ENCODE measurements around the gene EWSR1.
"Not testable (repeated sequence)": the region's sequence is repeated elsewhere in the genome, so short reads cannot be mapped to it uniquely, and the experiment has no call there.

The EWSR1 gene

DNA sequence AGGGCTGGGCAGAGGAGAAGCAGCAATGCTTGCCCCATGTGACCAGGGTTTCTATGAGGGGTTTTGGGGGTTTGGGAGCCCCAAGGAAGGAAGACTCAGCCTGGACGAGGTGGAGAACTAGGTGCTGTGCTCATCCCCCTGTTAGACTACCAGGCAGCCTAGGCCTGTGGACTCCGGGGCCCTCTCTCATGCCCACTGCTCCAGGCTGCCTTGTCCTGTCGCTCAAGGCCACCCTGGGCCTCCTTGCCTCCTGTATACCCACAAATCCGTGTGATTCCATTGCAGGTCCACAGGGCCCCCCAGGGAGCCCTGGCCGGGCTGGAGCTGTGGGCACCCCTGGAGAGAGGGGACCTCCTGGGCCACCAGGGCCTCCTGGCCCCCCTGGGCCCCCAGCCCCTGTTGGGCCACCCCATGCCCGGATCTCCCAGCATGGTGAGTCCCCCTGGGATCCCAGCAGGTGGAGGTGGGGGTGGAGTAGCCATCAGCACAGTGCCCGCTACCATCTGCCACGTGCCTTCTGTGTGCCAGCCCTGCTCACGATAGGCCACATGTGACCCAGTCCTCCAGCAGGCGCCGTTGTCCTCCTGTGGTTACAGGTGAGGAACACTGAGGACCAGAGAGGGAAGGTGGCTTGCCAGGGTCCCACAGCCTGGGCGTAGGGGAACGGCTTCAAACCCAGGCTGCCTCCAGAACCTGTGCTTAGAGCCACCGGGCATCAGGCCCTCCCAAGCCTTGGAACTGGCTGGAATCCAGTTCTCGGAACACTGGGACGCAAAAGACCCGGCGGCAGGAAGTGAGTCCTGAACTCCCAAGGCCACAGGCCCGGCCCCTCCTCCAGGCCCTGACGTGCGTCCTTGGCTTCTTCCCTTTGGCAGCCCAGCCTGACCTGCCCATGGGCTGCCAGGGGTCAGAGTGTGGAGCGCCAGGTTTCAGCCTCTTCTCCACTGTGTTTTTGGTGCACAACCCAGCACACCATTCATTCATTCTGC lies 35.8 kb upstream of the EWSR1 start:
- H3K4me3 ChIP-seq (ENCODE audit: low read length) = no peak overlapping the region
- peaks cover 12% of the 10 kb centered on the region for H3K9me3 ChIP-seq (ENCODE audit: control insufficient read depth, low read length)
- DNase-seq (ENCODE audit: low read depth) = no peak
- no peak overlapping the region for H3K9ac ChIP-seq (ENCODE audit: low read length)
- no peaks in the 10 kb centered on the region for H3K4me1 ChIP-seq (ENCODE audit: control insufficient read depth, insufficient read depth, low read length)
- H3K27me3 ChIP-seq (replicated peaks; ENCODE audit: control insufficient read depth, insufficient read depth, low read length) = peaks cover 10% of the 10 kb centered on the region
- no peaks in the 10 kb centered on the region for H3K36me3 ChIP-seq (ENCODE audit: control insufficient read depth, insufficient read depth, low read length, severe bottlenecking)

DNA sequence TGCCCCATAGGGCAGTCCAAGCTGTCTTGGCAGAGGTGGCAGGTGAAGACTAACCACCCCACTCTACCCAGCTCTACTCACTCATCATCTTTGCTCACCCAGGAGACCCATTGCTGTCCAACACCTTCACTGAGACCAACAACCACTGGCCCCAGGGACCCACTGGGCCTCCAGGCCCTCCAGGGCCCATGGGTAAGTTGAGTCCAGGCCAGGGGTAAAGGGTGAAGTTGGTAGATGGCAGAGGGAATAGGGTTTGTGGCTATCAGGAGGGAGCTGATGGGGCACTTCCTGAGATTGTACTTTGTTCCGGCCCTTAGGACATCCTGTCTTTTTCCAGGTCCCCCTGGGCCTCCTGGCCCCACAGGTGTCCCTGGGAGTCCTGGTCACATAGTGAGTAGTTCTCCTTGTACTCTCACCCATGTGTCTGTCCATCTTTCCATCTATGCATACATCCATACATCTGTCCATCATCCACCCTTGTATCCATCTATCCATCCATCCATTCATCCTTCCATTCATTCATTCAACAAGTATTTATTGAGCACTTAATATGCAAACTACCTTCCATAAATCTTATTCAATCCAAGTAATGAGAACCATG lies 34.7 kb upstream of the EWSR1 start:
- Histone ChIP-seq H3K36me3 (ENCODE audit: control insufficient read depth, insufficient read depth, low read length, severe bottlenecking) (no peaks in the 10 kb centered on the region), H3K27me3 (replicated peaks; ENCODE audit: control insufficient read depth, insufficient read depth, low read length) (peaks cover 10% of the 10 kb centered on the region), H3K4me1 (ENCODE audit: control insufficient read depth, insufficient read depth, low read length) (no peaks in the 10 kb centered on the region), H3K9me3 (ENCODE audit: control insufficient read depth, low read length) (peaks cover 12% of the 10 kb centered on the region), H3K4me3 (ENCODE audit: low read length) (no peak overlapping the region), H3K9ac (ENCODE audit: low read length) (no peak overlapping the region)
- DNase-seq (ENCODE audit: low read depth) = no peak

DNA sequence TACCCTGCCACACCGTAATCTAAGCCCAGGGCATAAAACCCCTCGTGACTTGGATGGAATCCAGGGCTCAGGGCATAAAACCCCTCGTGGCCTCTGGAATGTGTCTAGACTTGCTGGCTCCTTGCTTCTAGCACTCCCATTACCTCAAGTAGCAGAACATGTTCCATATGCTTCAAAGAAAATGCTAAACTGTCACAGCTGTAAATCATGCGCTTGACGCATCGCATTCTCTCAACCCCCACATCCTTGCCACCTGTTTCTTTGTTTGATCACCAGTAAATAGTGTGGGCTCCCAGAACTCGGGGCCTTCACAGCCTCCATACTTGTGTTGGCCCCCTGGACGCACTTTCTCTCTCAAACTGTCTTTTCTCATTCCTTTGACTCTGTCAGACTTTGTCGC lies 27.6 kb upstream of the EWSR1 start:
- H3K4me3 ChIP-seq (ENCODE audit: low read length); DNase-seq (ENCODE audit: low read depth); H3K36me3 ChIP-seq (ENCODE audit: control insufficient read depth, insufficient read depth, low read length, severe bottlenecking); H3K4me1 ChIP-seq (ENCODE audit: control insufficient read depth, insufficient read depth, low read length); H3K9ac ChIP-seq (ENCODE audit: low read length): not testable (repeated sequence)
- Histone ChIP-seq H3K27me3 (replicated peaks; ENCODE audit: control insufficient read depth, insufficient read depth, low read length) (peaks cover 23% of the 10 kb centered on the region), H3K9me3 (ENCODE audit: control insufficient read depth, low read length) (peaks cover 34% of the 10 kb centered on the region)

DNA sequence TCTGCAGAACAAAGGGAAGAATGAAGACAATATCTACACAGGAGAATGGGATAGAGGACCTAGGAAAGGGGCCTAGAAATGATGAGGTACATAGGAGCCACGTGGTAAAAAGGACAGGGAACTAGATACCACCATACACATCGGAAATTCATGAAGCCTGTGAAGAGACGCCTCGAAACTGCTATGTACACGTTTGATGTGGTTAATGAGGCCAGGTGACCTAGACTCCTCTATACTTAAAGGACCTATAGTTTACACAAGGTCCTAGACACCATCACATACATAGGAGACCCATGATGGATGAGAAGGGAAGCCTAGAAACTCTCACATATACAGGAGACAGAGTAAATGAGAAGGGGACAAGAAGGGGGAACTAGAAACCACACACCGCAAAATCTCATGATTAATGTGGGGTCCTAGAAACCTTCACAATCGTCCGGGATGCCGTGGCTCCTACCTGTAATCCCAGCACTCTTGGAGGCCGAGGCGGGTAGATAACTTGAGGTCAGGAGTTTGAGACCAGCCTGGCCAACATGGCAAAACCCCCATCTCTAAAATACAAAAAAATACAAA lies 24.1 kb upstream of the EWSR1 start:
- Histone ChIP-seq H3K36me3 (ENCODE audit: control insufficient read depth, insufficient read depth, low read length, severe bottlenecking) (no peaks in the 10 kb centered on the region), H3K4me3 (ENCODE audit: low read length) (no peak overlapping the region), H3K27me3 (replicated peaks; ENCODE audit: control insufficient read depth, insufficient read depth, low read length) (peaks cover 23% of the 10 kb centered on the region), H3K4me1 (ENCODE audit: control insufficient read depth, insufficient read depth, low read length) (no peaks in the 10 kb centered on the region), H3K9me3 (ENCODE audit: control insufficient read depth, low read length) (peaks cover 31% of the 10 kb centered on the region), H3K9ac (ENCODE audit: low read length) (no peak overlapping the region)
- DNase-seq (ENCODE audit: low read depth) = no peak

DNA sequence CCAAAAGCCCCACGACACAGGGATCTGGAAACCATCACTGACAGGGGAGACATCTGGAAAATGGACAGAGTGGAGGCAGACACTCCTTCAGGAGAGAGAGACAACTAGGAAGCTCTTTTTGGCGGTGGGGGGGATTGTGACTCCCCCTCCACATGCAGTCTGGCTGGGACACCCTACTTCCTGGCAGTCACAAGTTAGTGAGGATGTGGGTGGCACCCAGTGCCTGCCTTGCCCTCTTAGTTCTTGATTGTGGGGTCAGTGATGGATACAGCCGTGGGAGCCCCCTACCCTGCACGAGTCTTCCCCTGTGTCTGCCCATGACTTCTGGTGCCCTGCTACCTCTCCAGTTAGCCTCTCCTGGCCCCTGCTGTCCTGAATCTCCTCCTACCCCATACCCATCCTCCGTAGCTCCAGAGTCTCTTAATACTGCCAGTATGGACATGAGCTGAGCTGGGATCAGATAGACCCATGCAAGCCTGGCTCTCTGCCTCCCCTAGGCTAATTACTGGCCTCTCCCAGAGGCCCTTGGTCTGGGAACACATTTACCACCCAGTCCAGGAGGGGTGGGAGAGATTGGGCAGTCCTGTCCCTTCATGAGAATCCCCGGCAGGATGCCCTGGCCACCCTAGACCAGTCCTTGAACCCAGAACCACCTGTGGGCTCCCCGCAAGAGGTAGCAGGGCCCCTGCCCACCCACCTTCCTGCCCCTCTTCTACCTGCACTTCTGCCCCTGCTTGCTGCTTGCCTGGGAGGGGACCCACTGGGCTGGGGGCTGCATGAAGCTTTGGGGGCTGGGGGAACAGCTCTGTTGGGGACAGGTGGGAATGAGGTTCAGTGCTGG lies 23.1 kb upstream of the EWSR1 start:
- Histone ChIP-seq H3K27me3 (replicated peaks; ENCODE audit: control insufficient read depth, insufficient read depth, low read length) (peaks cover 23% of the 10 kb centered on the region), H3K4me1 (ENCODE audit: control insufficient read depth, insufficient read depth, low read length) (no peaks in the 10 kb centered on the region), H3K4me3 (ENCODE audit: low read length) (no peak overlapping the region), H3K9me3 (ENCODE audit: control insufficient read depth, low read length) (peaks cover 21% of the 10 kb centered on the region), H3K36me3 (ENCODE audit: control insufficient read depth, insufficient read depth, low read length, severe bottlenecking) (no peaks in the 10 kb centered on the region), H3K9ac (ENCODE audit: low read length) (no peak overlapping the region)
- no peak for DNase-seq (ENCODE audit: low read depth)

DNA sequence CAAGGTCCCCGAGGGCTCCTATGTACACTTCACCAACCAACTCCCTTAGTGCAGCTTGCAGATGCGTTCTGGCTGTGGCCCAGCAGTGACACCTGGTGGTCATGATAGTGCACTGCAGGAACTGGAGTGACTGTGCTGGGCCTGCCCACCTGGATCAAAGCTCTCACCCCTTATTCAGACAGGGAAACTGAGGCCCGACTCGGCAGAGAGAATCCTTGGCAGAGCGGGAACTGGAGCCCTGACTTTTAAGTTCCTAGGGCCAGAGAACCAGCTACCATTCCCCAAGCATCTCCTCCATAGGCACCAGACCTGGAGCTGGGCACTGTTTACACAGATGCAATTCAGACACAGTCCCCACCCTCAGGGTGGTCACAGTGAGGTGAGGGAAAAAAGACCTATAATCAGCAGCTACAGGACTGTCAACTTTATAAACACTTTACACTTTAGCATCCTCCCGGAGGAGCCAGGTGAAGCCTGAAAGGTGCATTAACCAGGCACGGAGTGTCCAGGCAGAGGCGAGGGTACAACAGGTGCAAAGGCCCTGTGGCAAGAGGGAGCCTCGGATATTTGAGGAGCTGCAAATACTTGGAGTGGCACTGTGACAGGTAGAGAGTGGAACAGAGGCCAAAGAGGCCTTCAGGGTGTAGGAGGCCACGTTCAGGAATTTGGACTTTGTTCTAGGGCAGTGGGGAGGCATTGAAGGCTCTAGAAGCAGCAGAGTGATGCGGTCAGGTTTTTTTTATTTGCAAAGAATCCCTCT lies 22.3 kb upstream of the EWSR1 start:
- Histone ChIP-seq H3K27me3 (replicated peaks; ENCODE audit: control insufficient read depth, insufficient read depth, low read length) (peaks cover 23% of the 10 kb centered on the region), H3K9ac (ENCODE audit: low read length) (no peak overlapping the region), H3K9me3 (ENCODE audit: control insufficient read depth, low read length) (peaks cover 15% of the 10 kb centered on the region), H3K4me3 (ENCODE audit: low read length) (no peak overlapping the region), H3K4me1 (ENCODE audit: control insufficient read depth, insufficient read depth, low read length) (no peaks in the 10 kb centered on the region), H3K36me3 (ENCODE audit: control insufficient read depth, insufficient read depth, low read length, severe bottlenecking) (no peaks in the 10 kb centered on the region)
- DNase-seq (ENCODE audit: low read depth) = peak; percentile 80

DNA sequence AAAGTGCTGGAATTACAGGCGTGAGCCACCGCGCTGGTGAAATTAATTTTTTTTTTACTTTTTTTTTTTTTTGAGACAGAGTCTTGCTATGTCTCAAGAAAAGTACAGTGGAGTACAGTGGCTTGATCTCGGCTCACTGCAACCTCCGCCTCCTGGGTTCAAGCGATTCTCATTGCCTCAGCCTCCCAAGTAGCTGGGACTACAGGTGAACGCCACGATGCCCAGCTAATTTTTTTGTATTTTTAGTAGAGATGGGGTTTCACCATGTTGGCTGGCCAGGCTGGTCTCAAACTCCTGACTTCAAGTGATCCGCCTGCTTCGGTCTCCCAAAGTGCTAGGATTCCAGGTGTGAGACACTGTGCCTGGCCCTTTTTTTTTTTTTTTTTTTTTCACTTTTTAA lies 20.2 kb upstream of the EWSR1 start:
- not testable (repeated sequence) for H3K9me3 ChIP-seq (ENCODE audit: control insufficient read depth, low read length); DNase-seq (ENCODE audit: low read depth); H3K4me1 ChIP-seq (ENCODE audit: control insufficient read depth, insufficient read depth, low read length); H3K9ac ChIP-seq (ENCODE audit: low read length); H3K4me3 ChIP-seq (ENCODE audit: low read length); H3K36me3 ChIP-seq (ENCODE audit: control insufficient read depth, insufficient read depth, low read length, severe bottlenecking)
- peaks cover 31% of the 10 kb centered on the region for H3K27me3 ChIP-seq (replicated peaks; ENCODE audit: control insufficient read depth, insufficient read depth, low read length)

DNA sequence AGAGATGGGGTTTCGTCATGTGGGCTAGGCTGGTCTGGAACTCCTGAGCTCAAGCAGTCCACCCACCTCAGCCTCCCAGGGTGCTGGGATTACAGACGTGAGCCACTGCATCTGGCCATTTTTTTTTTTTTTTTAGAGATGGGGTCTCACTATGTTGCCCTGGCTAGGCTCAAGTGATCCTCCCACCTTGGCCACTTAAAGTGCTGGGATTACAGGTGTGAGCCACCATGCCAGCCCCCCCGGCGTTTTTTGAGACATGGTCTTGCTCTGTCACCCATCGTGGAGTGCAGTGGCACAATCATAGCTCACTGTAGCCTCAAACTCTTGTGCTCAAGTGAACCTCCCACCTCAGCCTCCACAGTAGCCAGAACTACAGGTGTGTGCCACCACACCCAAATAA lies 16.8 kb upstream of the EWSR1 start:
- H3K9ac ChIP-seq (ENCODE audit: low read length) = no peak overlapping the region
- H3K27me3 ChIP-seq (replicated peaks; ENCODE audit: control insufficient read depth, insufficient read depth, low read length) = peaks cover 9% of the 10 kb centered on the region
- no peaks in the 10 kb centered on the region for H3K36me3 ChIP-seq (ENCODE audit: control insufficient read depth, insufficient read depth, low read length, severe bottlenecking)
- DNase-seq (ENCODE audit: low read depth) = no peak
- no peaks in the 10 kb centered on the region for H3K4me1 ChIP-seq (ENCODE audit: control insufficient read depth, insufficient read depth, low read length)
- no peak overlapping the region for H3K4me3 ChIP-seq (ENCODE audit: low read length)
- H3K9me3 ChIP-seq (ENCODE audit: control insufficient read depth, low read length) = no peaks in the 10 kb centered on the region

DNA sequence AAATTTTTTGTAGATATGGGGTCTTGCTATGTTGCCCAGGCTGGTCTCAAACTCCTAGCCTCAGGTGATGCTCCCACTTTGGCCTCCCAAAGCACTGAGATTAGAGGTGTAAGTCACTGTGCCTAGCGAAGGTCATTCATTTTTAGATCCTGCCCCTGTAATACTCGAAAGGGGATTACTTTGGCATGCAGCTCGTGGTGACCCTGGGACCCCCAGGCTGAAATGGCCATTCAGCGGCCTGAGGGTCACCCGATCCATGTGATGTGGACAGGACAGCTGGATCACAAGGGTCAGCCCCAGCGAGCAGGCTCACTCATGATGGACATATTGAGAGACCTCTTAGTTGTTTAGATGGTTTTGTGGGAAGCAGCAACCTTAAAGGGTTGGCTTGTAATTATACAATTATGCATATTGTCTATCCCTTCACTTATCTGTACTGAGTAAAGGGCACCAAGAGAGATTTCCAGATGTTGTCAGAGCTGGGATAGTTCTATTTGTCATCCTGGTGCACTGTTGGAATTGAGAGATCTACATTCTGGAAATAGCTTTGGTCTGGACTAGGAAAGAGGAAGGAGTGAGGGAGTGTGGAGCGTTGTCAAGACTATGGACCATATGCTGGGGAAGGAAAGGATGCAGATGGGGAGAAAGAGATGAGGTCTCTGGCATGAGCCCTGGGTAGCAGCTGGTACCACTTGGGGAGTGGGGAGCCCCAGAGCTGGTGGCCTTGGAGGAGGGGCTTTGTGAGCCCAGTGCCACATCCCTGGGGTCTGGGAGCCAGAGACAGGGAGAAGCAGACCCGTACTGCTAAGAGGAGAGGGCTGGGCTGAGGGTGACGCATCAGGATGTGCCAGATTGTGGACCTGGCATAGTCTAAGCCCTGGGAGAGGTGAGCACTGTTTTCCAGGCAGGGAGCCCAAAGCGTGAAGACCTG lies 15.8 kb upstream of the EWSR1 start:
- H3K9me3 ChIP-seq (ENCODE audit: control insufficient read depth, low read length) = no peaks in the 10 kb centered on the region
- H3K27me3 ChIP-seq (replicated peaks; ENCODE audit: control insufficient read depth, insufficient read depth, low read length) = peaks cover 9% of the 10 kb centered on the region
- no peaks in the 10 kb centered on the region for H3K36me3 ChIP-seq (ENCODE audit: control insufficient read depth, insufficient read depth, low read length, severe bottlenecking)
- DNase-seq (ENCODE audit: low read depth) = no peak
- H3K9ac ChIP-seq (ENCODE audit: low read length) = no peak overlapping the region
- H3K4me1 ChIP-seq (ENCODE audit: control insufficient read depth, insufficient read depth, low read length) = no peaks in the 10 kb centered on the region
- no peak overlapping the region for H3K4me3 ChIP-seq (ENCODE audit: low read length)
